ENCODE results near the gene TLX1.

- TF ChIP-seq CTCF (IDR thresholded peaks at IDR 0.05) (no peak), POLR2A (IDR thresholded peaks at IDR 0.05) (no peak), EP300 (IDR thresholded peaks at IDR 0.05) (no peak)
These were observed 18.1 kb upstream of the TLX1 start for GRCh38 chr10:101112799-101113594.
